ENCODE measurements around the gene SDHD.

GRCh38 chr11:112132737-112133136 lies 46.1 kb downstream of the SDHD start:
- TF ChIP-seq ATF2 (IDR thresholded peaks at IDR 0.05; ENCODE audit: low read length) (no peak), NBN (IDR thresholded peaks at IDR 0.05) (no peak), IRF3 (IDR thresholded peaks at IDR 0.05) (no peak), NR2F1 (conservative IDR thresholded peaks at IDR 0.05) (no peak), POLR2A (IDR thresholded peaks at IDR 0.05; ENCODE audit: low read depth, low read length) (no peak)
